HG03103 (cell line): ENCODE results near the gene ZNF416.

Source experiments
- ATAC-seq: cut with Tn5 transposase; IDR thresholded peaks from one replicate; pipeline ENCODE4 v1.9.1; 2021; ENCODE audit warnings: low read depth; ENCODE audit not compliant: unreplicated experiment

The ZNF416 gene

GRCh38 chr19:57578487-57579205 lies at the start of gene ZNF416:
TSS of gene ZNF416 (minus strand) at chr19:57578911. CDS start at chr19:57578704, 207 bp downstream.
- peak; percentile 89 for ATAC-seq

GRCh38 chr19:57623091-57623490 lies 44.4 kb upstream of the ZNF416 start:
- ATAC-seq, result no peak

GRCh38 chr19:57620673-57621348 lies 42.1 kb upstream of the ZNF416 start:
- ATAC-seq, result no peak

GRCh38 chr19:57615346-57615745 lies 36.6 kb upstream of the ZNF416 start:
- ATAC-seq, result no peak

- ATAC-seq, result peak; percentile 92
Measured at GRCh38 chr19:57613941-57614743, 35.4 kb upstream of the ZNF416 start, which contains the start of gene ZNF134. TSS of gene ZNF134 (plus strand) at chr19:57614242. CDS start at chr19:57619469, 5,227 bp downstream.

GRCh38 chr19:57611113-57611512 lies 32.4 kb upstream of the ZNF416 start:
- ATAC-seq, result no peak

- no peak for ATAC-seq
Measured at GRCh38 chr19:57606931-57607330, 28.2 kb upstream of the ZNF416 start.

GRCh38 chr19:57599761-57600383 lies 21.2 kb upstream of the ZNF416 start, which contains the start of gene ZNF530:
TSS of gene ZNF530 (plus strand) at chr19:57599885. CDS start at chr19:57604346, 4,461 bp downstream.
- peak; percentile 93 for ATAC-seq

GRCh38 chr19:57599377-57599760 lies 20.7 kb upstream of the ZNF416 start:
- peak; percentile 8 for ATAC-seq

- ATAC-seq, result no peak
Measured at GRCh38 chr19:57587529-57587928, 8.8 kb upstream of the ZNF416 start.

GRCh38 chr19:57583521-57584416 lies 5.1 kb upstream of the ZNF416 start, which contains the start of gene ZIK1:
TSS of gene ZIK1 (plus strand) at chr19:57584145. CDS start at chr19:57584357, 212 bp downstream.
- ATAC-seq, result peak; percentile 85

- no peak for ATAC-seq
Measured at GRCh38 chr19:57583104-57583520, 4.4 kb upstream of the ZNF416 start.

GRCh38 chr19:57576661-57577060 lies 2.0 kb downstream of the ZNF416 start:
- ATAC-seq, result no peak

- no peak for ATAC-seq
Measured at GRCh38 chr19:57572415-57572947, 6.2 kb downstream of the ZNF416 start.

- ATAC-seq, result no peak
Measured at GRCh38 chr19:57570707-57571106, 8.0 kb downstream of the ZNF416 start.

GRCh38 chr19:57566396-57567265 lies 12.1 kb downstream of the ZNF416 start:
- no peak for ATAC-seq

- no peak for ATAC-seq
Measured at GRCh38 chr19:57563547-57563946, 15.2 kb downstream of the ZNF416 start.

GRCh38 chr19:57560049-57560491 lies 18.6 kb downstream of the ZNF416 start:
- ATAC-seq, result no peak
